T-helper 1 cell treated with Interleukin-12 subunit alpha and Interleukin-12 subunit beta and Interleukin-4 antibody, amounts not matched to agents 30 μg/mL and 1 μg/mL, for 36 hours (primary cell): Measurements from ENCODE around the gene CFAP251.

Experiments used
- H3K27ac Mint-ChIP-seq: one replicate; pipeline ENCODE4 v1.8.0; 2021; ENCODE audit warnings: mild to moderate bottlenecking, mixed read lengths
- H3K27me3 Mint-ChIP-seq: one replicate; pipeline ENCODE4 v1.8.0; 2021; ENCODE audit warnings: low read depth, mixed read lengths
- H3K36me3 Mint-ChIP-seq: one replicate; pipeline ENCODE4 v1.8.0; 2021; ENCODE audit warnings: low read depth, mixed read lengths
- H3K4me1 Mint-ChIP-seq: one replicate; pipeline ENCODE4 v1.8.0; 2021; ENCODE audit warnings: low read depth, mixed read lengths
- H3K4me3 Mint-ChIP-seq: one replicate; pipeline ENCODE4 v1.8.0; 2021; ENCODE audit warnings: mild to moderate bottlenecking, moderate library complexity, mixed read lengths
- H3K9me3 Mint-ChIP-seq: one replicate; pipeline ENCODE4 v1.8.0; 2021; ENCODE audit warnings: mixed read lengths

Gene CFAP251

GRCh38 chr12:121946313-121947025 is 28.1 kb downstream of the CFAP251 start:
- Mint-ChIP-seq H3K4me1 (no peaks in the 10 kb centered on the region), H3K27ac (no peak overlapping the region), H3K9me3 (no peaks in the 10 kb centered on the region), H3K4me3 (no peak overlapping the region), H3K36me3 (no peaks in the 10 kb centered on the region), H3K27me3 (no peaks in the 10 kb centered on the region)

DNA sequence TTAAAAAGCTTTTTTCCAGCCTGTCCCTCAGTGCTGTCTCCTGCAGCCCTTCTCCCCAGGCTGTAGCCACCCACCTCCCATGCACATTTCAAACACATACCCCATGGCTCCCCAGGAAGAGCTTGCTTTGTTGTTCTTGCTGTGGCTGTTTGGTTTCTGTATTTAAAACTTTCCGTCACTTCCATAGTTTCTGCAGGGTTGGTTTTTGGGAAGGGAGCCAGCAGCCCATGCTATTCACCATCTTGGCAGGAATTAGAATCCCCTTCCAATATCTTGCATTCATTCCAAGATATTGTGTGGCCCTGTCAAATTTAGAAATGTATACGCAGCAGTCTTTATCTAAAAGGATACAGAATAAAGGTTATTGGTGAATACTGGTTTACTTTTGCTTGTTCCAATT is 29.6 kb downstream of the CFAP251 start:
- Mint-ChIP-seq H3K27ac (no peak overlapping the region), H3K9me3 (no peaks in the 10 kb centered on the region), H3K4me1 (no peaks in the 10 kb centered on the region), H3K36me3 (no peaks in the 10 kb centered on the region), H3K27me3 (no peaks in the 10 kb centered on the region), H3K4me3 (no peak overlapping the region)

DNA sequence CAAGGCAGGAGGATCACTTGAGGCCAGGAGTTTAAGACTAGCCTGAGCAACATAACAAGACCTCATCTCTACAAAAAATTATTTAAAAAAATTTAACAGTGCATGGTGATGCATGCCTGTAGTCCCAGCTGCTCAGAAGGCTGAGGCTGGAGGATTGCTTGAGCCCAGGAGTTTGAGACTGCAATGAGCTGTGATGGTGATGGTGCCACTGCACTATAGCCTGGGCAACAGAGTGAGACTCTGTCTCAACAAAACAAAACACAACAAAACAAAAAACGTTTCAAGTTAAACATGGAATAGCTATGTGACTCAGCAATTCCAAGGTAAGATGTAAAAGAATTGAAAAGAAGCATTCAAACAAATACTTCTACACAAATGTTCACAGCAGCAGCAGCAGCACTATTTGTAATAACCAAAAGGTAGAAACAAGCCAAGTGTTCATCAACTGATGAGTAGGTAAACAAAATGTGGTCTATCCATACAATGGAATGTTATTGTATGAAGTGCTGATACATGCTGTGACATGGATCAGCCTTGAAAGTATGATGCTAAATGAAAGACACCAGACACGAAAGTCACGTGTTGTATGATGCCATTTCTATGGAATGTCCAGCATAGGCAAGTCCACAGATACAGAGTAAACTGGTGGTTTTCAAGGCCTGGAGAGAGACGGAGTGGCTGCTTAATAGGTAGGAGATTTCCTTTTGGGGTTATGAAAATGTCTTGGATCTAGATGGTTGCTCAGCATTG is 31.4 kb downstream of the CFAP251 start:
- Mint-ChIP-seq H3K27me3 (peaks cover 4% of the 10 kb centered on the region), H3K36me3 (no peaks in the 10 kb centered on the region), H3K27ac (no peak overlapping the region), H3K9me3 (no peaks in the 10 kb centered on the region), H3K4me1 (no peaks in the 10 kb centered on the region), H3K4me3 (no peak overlapping the region)

DNA sequence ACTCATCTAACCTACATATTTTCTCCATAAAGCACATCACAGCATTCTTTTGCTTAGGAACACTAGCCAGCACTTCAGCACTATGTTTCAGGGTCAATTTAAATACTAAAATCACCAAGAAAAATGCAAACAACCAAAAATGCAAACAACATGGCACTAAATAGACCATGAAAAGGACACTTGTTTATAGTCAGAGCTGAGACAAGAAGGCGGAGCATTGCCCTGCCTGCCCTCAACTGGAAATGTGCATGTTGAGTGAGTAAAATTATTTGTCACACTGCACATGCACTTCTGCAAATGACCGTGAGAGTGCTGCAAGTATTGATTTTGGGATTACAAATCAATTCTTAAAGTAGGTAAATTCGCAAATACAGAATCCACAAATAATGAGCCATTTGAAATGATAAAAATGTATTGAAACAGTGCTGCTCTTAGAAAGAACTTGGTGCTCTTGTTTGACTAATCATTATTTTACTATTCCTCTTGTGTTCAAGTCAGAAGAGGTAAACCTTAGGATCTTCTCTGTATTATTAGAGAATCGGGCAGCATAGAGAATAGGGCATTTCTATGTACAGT is 34.8 kb downstream of the CFAP251 start:
- H3K27me3 Mint-ChIP-seq = peaks cover 4% of the 10 kb centered on the region
- H3K4me1 Mint-ChIP-seq = no peaks in the 10 kb centered on the region
- H3K36me3 Mint-ChIP-seq = no peaks in the 10 kb centered on the region
- H3K9me3 Mint-ChIP-seq = no peaks in the 10 kb centered on the region
- no peak overlapping the region for H3K4me3 Mint-ChIP-seq
- no peak overlapping the region for H3K27ac Mint-ChIP-seq

- Mint-ChIP-seq H3K27me3 (peaks cover 4% of the 10 kb centered on the region), H3K36me3 (no peaks in the 10 kb centered on the region), H3K9me3 (no peaks in the 10 kb centered on the region), H3K4me3 (no peak overlapping the region), H3K27ac (no peak overlapping the region), H3K4me1 (no peaks in the 10 kb centered on the region)
Measured at GRCh38 chr12:121953695-121954094, 35.3 kb downstream of the CFAP251 start.

DNA sequence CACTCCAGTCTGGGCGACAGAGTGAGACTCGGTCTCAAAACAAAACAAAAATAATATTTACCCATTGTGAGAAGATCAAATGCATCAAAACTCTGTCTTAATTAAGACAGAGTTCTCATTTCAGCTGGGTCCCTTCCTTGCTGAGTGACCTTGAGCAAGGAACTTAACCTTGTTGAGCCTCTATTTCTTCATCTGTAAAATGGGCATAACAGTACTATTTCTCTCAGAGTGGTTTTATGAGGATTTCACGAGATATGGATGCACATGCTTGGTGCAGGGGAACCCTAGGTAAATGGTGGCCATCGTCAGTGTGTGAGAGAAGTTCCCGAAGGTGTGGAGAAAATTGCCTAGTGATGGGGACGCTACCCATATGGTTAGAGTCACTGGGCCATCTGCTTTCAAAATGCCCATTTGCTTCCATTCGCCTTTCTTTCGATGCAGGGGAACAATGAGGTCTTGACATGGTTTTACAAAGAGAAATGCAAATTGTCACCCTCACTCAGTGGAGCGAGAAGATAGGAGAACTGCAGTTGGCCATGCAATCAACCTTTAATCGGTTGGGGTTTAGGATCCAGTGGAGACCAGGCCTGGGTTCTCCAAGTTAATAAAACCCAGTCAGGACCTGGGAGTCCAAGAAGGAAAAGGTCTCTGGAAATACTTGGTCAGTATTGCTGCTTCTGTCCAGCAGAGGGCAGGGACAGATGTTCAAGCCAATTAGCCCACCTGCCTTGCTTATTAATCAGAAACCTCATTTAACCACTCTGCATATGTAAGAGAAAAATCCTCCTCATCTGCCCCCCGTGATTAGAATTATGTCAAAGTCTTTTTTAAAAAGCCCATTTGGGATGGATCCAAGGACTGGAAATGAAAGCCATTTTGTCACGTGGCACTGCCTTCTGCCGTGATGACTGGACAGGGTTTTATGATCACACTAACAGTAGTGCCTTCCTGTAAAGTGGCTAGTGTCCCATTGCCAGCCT is 37.2 kb downstream of the CFAP251 start:
- no peaks in the 10 kb centered on the region for H3K36me3 Mint-ChIP-seq
- H3K27ac Mint-ChIP-seq = no peak overlapping the region
- H3K9me3 Mint-ChIP-seq = no peaks in the 10 kb centered on the region
- peaks cover 4% of the 10 kb centered on the region for H3K27me3 Mint-ChIP-seq
- no peak overlapping the region for H3K4me3 Mint-ChIP-seq
- no peaks in the 10 kb centered on the region for H3K4me1 Mint-ChIP-seq

DNA sequence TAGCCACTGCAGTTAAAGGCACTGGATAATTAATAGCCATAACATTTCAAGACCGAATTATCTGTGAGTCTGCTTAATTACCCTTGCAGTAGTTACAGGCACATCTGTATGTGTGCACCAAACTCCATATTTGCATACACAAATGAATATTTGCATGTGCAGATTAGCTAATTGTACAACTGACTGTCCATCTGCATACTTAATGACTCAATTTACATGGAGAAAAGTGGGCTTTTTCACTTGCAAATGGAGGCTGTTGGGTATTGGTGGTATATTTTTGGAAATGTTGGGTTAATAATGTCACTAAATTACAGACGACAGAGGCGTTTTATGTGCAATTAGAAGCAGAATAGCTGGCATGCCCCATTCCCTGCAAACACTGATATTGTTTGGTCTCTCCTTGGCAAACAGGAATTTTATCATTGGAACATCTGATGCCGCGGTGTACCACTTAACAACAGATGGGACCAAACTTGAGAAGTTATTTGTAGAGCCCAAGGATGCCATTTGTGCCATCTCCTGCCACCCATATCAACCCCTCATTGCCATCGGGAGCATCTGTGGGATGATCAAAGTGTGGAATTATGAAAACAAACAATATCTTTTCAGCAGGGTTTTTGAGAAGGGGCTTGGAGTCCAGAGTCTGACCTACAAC is 39.6 kb downstream of the CFAP251 start:
- Mint-ChIP-seq H3K4me3 (no peak overlapping the region), H3K27me3 (peaks cover 4% of the 10 kb centered on the region), H3K4me1 (no peaks in the 10 kb centered on the region), H3K36me3 (no peaks in the 10 kb centered on the region), H3K9me3 (no peaks in the 10 kb centered on the region), H3K27ac (no peak overlapping the region)

- Mint-ChIP-seq H3K4me1 (no peaks in the 10 kb centered on the region), H3K9me3 (no peaks in the 10 kb centered on the region), H3K27me3 (peaks cover under 1% of the 10 kb centered on the region), H3K36me3 (no peaks in the 10 kb centered on the region), H3K4me3 (no peak overlapping the region), H3K27ac (no peak overlapping the region)
Measured at GRCh38 chr12:121958541-121959240, 40.3 kb downstream of the CFAP251 start.

- no peaks in the 10 kb centered on the region for H3K36me3 Mint-ChIP-seq
- no peaks in the 10 kb centered on the region for H3K9me3 Mint-ChIP-seq
- H3K4me3 Mint-ChIP-seq = no peak overlapping the region
- H3K27ac Mint-ChIP-seq = no peak overlapping the region
- H3K27me3 Mint-ChIP-seq = no peaks in the 10 kb centered on the region
- no peaks in the 10 kb centered on the region for H3K4me1 Mint-ChIP-seq
Measured at GRCh38 chr12:121960541-121960940, 42.1 kb downstream of the CFAP251 start.

DNA sequence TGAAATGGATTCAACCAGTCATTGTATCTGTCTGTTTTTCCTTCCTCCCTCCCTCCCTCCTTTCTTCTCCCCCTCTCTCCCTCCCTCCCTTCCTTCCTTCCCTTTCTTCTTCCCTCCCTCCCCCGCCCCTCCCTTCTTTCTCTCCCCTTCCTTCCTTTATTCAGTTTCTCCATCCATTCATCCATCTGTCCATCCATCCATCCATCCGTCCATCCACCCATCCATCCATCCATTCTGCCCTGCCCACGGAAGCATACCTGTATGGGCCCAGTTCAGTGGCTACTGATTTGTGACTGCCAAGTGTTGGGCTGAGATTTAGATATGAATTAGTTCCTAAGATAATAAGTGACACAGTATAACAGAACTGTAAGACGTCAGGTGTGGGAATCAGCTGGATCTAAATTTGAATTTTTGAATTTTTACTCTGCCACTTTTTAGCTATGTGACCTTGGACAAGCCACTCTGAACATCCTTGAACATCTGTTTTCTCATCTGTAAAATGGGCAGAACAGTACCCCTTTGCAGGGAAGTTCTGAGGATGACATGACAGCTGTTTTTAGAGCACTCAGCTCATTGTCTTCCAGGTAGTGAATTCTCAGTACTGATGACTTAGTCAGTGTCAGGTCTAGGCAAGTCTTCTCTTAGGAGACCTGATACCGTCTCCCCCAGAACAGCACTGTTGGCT is 42.9 kb downstream of the CFAP251 start:
- Mint-ChIP-seq H3K4me1 (no peaks in the 10 kb centered on the region), H3K9me3 (no peaks in the 10 kb centered on the region)

GRCh38 chr12:121963341-121964018 is 45.1 kb downstream of the CFAP251 start:
- Mint-ChIP-seq H3K27me3 (no peaks in the 10 kb centered on the region), H3K36me3 (no peaks in the 10 kb centered on the region), H3K9me3 (no peaks in the 10 kb centered on the region), H3K4me3 (no peak overlapping the region), H3K27ac (no peak overlapping the region), H3K4me1 (no peaks in the 10 kb centered on the region)

More for the DNA sequence above, 42.9 kb downstream of the CFAP251 start:
- Mint-ChIP-seq H3K4me3 (no peak overlapping the region), H3K36me3 (no peaks in the 10 kb centered on the region), H3K27me3 (no peaks in the 10 kb centered on the region), H3K27ac (no peak overlapping the region)

- Mint-ChIP-seq H3K27ac (no peak overlapping the region), H3K27me3 (no peaks in the 10 kb centered on the region), H3K36me3 (no peaks in the 10 kb centered on the region), H3K9me3 (no peaks in the 10 kb centered on the region), H3K4me3 (no peak overlapping the region), H3K4me1 (no peaks in the 10 kb centered on the region)
Measured at GRCh38 chr12:121964813-121965643, 46.6 kb downstream of the CFAP251 start.
